ENCODE measurements around the gene MCTP2.
"Not testable (repeated sequence)": the region's sequence is repeated elsewhere in the genome, so short reads cannot be mapped to it uniquely, and the experiment has no call there.

Gene MCTP2

DNA sequence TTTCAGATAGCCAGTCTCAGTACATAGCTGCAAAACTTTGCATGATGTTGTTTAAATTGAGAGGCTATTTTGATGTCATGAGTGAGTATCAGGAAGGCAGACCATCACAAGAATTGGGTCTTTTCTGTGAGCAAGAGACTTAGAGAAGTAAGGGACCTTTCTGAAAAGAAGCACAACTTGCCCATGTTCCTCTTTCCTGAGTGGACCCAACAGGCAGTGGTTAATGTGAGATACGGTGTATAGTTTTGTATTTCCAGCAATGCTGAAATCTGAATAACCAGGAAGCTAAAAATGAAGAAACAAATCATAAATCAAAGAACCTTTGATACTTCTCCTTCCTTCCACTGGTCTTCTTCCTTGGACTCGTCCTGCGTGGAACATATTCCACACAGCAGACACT lies 25.1 kb downstream of the MCTP2 start:
- TF ChIP-seq, protein P1, sequence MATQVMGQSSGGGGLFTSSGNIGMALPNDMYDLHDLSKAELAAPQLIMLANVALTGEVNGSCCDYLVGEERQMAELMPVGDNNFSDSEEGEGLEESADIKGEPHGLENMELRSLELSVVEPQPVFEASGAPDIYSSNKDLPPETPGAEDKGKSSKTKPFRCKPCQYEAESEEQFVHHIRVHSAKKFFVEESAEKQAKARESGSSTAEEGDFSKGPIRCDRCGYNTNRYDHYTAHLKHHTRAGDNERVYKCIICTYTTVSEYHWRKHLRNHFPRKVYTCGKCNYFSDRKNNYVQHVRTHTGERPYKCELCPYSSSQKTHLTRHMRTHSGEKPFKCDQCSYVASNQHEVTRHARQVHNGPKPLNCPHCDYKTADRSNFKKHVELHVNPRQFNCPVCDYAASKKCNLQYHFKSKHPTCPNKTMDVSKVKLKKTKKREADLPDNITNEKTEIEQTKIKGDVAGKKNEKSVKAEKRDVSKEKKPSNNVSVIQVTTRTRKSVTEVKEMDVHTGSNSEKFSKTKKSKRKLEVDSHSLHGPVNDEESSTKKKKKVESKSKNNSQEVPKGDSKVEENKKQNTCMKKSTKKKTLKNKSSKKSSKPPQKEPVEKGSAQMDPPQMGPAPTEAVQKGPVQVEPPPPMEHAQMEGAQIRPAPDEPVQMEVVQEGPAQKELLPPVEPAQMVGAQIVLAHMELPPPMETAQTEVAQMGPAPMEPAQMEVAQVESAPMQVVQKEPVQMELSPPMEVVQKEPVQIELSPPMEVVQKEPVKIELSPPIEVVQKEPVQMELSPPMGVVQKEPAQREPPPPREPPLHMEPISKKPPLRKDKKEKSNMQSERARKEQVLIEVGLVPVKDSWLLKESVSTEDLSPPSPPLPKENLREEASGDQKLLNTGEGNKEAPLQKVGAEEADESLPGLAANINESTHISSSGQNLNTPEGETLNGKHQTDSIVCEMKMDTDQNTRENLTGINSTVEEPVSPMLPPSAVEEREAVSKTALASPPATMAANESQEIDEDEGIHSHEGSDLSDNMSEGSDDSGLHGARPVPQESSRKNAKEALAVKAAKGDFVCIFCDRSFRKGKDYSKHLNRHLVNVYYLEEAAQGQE (IDR thresholded peaks at IDR 0.05; ENCODE audit: insufficient replicate concordance, low read depth), result no peak
- TF ChIP-seq GABPA (IDR thresholded peaks at IDR 0.05; ENCODE audit: low read depth) (no peak), POLR2AphosphoS5 (IDR thresholded peaks at IDR 0.05; ENCODE audit: low read depth) (no peak), SPI1 (IDR thresholded peaks at IDR 0.05; ENCODE audit: borderline replicate concordance, low read depth) (no peak; the same call in 1 of the 2 replicates)
- TF ChIP-seq, protein P2, sequence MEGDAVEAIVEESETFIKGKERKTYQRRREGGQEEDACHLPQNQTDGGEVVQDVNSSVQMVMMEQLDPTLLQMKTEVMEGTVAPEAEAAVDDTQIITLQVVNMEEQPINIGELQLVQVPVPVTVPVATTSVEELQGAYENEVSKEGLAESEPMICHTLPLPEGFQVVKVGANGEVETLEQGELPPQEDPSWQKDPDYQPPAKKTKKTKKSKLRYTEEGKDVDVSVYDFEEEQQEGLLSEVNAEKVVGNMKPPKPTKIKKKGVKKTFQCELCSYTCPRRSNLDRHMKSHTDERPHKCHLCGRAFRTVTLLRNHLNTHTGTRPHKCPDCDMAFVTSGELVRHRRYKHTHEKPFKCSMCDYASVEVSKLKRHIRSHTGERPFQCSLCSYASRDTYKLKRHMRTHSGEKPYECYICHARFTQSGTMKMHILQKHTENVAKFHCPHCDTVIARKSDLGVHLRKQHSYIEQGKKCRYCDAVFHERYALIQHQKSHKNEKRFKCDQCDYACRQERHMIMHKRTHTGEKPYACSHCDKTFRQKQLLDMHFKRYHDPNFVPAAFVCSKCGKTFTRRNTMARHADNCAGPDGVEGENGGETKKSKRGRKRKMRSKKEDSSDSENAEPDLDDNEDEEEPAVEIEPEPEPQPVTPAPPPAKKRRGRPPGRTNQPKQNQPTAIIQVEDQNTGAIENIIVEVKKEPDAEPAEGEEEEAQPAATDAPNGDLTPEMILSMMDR (IDR thresholded peaks at IDR 0.05; ENCODE audit: insufficient read depth, low read length), result no peak
- H3K27me3 ChIP-seq (ENCODE audit: insufficient read depth, poor library complexity, severe bottlenecking), result no peaks in the 10 kb centered on the region
- H3K27ac ChIP-seq (replicated peaks), result no peak overlapping the region
- no peak overlapping the region for H3K4me3 ChIP-seq (replicated peaks; ENCODE audit: insufficient read depth, low read length)
- DNase-seq (ENCODE audit: low read depth in 1 of 2, low spot score in 1 of 2), result peak in 1 of 2 experiments; percentile 35

DNA sequence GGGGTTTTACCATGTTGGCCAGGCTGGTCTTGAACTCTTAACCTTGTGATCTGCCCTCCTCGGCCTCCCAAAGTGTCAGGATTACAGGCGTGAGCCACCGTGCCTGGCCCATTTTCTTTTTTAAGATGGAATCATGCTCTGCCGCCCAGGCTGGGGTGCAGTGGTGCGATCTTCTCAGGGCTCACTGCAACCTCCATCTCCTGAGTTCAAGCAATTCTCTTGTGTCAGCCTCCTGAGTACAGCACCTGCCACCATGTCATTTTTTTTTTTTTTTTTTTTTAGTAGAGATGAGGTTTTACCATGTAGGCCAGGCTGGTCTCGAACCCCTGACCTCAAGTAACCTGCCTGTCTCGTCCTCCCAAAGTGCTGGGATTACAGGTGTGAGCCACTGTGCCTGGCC lies 26.4 kb downstream of the MCTP2 start:
- H3K4me3 ChIP-seq (replicated peaks; ENCODE audit: insufficient read depth, low read length); H3K27ac ChIP-seq (replicated peaks); H3K27me3 ChIP-seq (ENCODE audit: insufficient read depth, poor library complexity, severe bottlenecking); DNase-seq (ENCODE audit: low read depth in 1 of 2, low spot score in 1 of 2): not testable (repeated sequence)

DNA sequence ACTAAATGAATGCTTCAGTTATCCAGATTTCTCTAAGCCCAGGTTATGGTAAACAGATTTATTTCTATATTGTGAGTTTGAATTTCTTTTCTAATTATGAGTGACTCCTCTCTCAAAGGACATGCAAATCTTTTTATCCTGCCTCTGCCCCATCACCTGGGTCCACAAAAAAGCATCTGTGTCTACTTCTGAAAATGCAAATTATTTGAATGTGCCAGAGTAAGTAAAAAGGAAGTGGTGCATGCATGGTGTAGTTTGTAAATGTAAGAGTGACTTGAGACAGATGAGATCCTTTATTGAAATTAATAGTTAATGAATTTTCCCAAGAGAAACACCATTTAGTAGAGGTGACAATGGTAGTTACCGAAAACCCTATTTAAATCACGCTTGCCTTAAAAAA lies 26.9 kb downstream of the MCTP2 start:
- Histone ChIP-seq H3K4me3 (replicated peaks; ENCODE audit: insufficient read depth, low read length) (no peak overlapping the region), H3K27me3 (ENCODE audit: insufficient read depth, poor library complexity, severe bottlenecking) (no peaks in the 10 kb centered on the region), H3K27ac (replicated peaks) (no peak overlapping the region)
- TF ChIP-seq SPI1 (IDR thresholded peaks at IDR 0.05; ENCODE audit: borderline replicate concordance, low read depth), result peak; percentile 55; the same call in 1 of the 2 replicates
- TF ChIP-seq, protein P1 (IDR thresholded peaks at IDR 0.05; ENCODE audit: insufficient replicate concordance, low read depth), result no peak
- no peak for DNase-seq (ENCODE audit: low read depth in 1 of 2, low spot score in 1 of 2)

DNA sequence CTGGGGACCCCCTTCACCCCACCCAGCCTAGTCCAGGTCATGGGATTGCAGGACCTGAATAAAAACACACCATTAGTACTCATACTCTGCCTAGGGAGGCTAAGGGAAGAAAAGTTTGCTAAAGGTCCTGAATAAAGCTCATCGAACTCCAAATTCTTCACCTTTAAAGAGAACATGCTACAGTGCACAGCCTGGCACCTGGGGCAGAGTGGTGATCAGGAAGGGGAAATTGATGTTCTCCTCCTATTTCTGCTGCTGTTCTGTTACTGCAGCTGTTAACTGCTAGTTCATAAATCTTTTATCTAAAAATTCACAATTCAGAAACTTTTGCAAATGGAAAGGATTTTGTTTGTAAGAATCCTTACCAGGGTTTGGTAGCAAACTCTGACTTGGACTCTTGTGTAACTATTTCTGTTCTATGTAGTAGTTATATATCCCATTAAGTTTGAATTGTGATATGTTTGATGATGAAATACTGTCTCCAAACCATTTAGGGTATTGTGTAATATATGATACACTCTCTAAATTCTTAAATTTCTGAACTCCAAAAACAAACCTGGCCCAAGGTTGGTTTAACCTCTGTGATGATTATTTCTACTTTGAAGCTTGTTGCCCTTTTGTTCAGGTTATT lies 27.9 kb downstream of the MCTP2 start:
- Histone ChIP-seq H3K4me3 (replicated peaks; ENCODE audit: insufficient read depth, low read length) (no peak overlapping the region), H3K27me3 (ENCODE audit: insufficient read depth, poor library complexity, severe bottlenecking) (no peaks in the 10 kb centered on the region), H3K27ac (replicated peaks) (no peak overlapping the region)
- peak in 1 of 2 experiments; percentile 41 for DNase-seq (ENCODE audit: low read depth in 1 of 2, low spot score in 1 of 2)
- TF ChIP-seq, protein P1 (IDR thresholded peaks at IDR 0.05; ENCODE audit: insufficient replicate concordance, low read depth), result no peak
- TF ChIP-seq SPI1 (IDR thresholded peaks at IDR 0.05; ENCODE audit: borderline replicate concordance, low read depth) (no peak), POLR2AphosphoS5 (IDR thresholded peaks at IDR 0.05; ENCODE audit: low read depth) (no peak), GABPA (IDR thresholded peaks at IDR 0.05; ENCODE audit: low read depth) (no peak)
- TF ChIP-seq, protein P2 (IDR thresholded peaks at IDR 0.05; ENCODE audit: insufficient read depth, low read length), result no peak
